ENCODE results near the gene CA4.

Gene CA4

DNA sequence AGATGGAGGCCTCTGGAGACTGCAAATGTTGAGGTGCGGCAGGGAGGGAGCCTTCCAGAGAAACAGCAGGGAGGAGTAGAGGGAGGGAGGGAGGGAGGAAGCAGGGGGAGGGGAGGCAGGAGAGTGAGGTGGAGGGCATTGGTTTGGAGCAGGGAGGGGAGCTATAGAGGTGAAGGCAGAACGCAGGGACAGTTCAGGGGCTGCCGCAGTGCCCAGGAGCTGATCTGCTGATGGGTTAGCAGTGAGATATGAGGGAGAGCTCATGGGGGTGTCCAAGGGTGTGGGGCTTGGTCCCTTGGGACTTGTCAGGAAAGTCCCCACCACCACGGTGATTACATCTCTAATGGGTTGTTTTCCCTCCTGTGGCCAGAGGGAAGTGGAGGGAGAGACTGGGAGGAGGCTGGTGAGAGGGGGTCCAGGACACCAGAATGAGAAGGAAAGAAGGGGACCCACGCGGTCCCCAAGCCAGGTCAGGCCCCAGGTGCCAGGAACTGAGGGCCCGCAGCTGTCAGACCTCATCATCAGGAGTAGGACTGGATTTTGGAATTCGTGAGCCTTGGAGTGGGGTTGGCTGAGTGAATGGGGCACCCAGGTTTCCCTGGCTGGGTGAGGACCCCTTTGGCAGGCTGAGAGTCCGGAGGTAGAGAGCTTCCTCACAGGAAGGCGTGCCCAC, 11.2 kb downstream of the CA4 start:
- H3K27ac ChIP-seq (ENCODE audit: extremely low read depth, low read depth, low read length) = no peak overlapping the region
- CTCF ChIA-PET = interaction anchor here (0.6 kb wide), 2 partner anchors 155 to 244 kb away, joined by 3 read pairs; no protein-coding TSS in a partner anchor
- no peak overlapping the region for H3K4me3 ChIP-seq (ENCODE audit: low read depth, low read length)
- no peaks in the 10 kb centered on the region for H3K36me3 ChIP-seq (ENCODE audit: control insufficient read depth in 2 of 2, insufficient read depth in 1 of 2, low read length in 2 of 2)
- H3K9me3 ChIP-seq (ENCODE audit: control insufficient read depth, insufficient read depth, low read depth, low read length) = no peaks in the 10 kb centered on the region
- H3K4me1 ChIP-seq (ENCODE audit: control insufficient read depth, insufficient read depth, low read length) = no peaks in the 10 kb centered on the region
- POLR2A ChIA-PET = no interaction called here
- TF ChIP-seq WT1 (tag by site-specific recombination; IDR thresholded peaks at IDR 0.05) = peak; percentile 84
- TF ChIP-seq GLIS2 (tag by site-specific recombination; IDR thresholded peaks at IDR 0.05) = peak; percentile 16; the same call in 1 of the 2 replicates
- no peak for TF ChIP-seq ZNF133 (tag by site-specific recombination; IDR thresholded peaks at IDR 0.05)
- peak; percentile 53; the same call in 1 of the 2 replicates for TF ChIP-seq GLIS1 (tag by site-specific recombination; IDR thresholded peaks at IDR 0.05)
- no peak for TF ChIP-seq MZF1 (tag by site-specific recombination; IDR thresholded peaks at IDR 0.05; ENCODE audit: borderline replicate concordance)
- TF ChIP-seq, protein P1, sequence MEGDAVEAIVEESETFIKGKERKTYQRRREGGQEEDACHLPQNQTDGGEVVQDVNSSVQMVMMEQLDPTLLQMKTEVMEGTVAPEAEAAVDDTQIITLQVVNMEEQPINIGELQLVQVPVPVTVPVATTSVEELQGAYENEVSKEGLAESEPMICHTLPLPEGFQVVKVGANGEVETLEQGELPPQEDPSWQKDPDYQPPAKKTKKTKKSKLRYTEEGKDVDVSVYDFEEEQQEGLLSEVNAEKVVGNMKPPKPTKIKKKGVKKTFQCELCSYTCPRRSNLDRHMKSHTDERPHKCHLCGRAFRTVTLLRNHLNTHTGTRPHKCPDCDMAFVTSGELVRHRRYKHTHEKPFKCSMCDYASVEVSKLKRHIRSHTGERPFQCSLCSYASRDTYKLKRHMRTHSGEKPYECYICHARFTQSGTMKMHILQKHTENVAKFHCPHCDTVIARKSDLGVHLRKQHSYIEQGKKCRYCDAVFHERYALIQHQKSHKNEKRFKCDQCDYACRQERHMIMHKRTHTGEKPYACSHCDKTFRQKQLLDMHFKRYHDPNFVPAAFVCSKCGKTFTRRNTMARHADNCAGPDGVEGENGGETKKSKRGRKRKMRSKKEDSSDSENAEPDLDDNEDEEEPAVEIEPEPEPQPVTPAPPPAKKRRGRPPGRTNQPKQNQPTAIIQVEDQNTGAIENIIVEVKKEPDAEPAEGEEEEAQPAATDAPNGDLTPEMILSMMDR (tag by site-specific recombination; IDR thresholded peaks at IDR 0.05) = no peak
- TF ChIP-seq ZNF138 (tag by site-specific recombination; IDR thresholded peaks at IDR 0.05; ENCODE audit: borderline replicate concordance) = no peak
- no peak for TF ChIP-seq ZNF292 (tag by site-specific recombination; IDR thresholded peaks at IDR 0.05; ENCODE audit: borderline replicate concordance, low read depth)
- no peak for TF ChIP-seq ZNF23 (tag by site-specific recombination; IDR thresholded peaks at IDR 0.05; ENCODE audit: borderline replicate concordance)
- TF ChIP-seq, protein P2, sequence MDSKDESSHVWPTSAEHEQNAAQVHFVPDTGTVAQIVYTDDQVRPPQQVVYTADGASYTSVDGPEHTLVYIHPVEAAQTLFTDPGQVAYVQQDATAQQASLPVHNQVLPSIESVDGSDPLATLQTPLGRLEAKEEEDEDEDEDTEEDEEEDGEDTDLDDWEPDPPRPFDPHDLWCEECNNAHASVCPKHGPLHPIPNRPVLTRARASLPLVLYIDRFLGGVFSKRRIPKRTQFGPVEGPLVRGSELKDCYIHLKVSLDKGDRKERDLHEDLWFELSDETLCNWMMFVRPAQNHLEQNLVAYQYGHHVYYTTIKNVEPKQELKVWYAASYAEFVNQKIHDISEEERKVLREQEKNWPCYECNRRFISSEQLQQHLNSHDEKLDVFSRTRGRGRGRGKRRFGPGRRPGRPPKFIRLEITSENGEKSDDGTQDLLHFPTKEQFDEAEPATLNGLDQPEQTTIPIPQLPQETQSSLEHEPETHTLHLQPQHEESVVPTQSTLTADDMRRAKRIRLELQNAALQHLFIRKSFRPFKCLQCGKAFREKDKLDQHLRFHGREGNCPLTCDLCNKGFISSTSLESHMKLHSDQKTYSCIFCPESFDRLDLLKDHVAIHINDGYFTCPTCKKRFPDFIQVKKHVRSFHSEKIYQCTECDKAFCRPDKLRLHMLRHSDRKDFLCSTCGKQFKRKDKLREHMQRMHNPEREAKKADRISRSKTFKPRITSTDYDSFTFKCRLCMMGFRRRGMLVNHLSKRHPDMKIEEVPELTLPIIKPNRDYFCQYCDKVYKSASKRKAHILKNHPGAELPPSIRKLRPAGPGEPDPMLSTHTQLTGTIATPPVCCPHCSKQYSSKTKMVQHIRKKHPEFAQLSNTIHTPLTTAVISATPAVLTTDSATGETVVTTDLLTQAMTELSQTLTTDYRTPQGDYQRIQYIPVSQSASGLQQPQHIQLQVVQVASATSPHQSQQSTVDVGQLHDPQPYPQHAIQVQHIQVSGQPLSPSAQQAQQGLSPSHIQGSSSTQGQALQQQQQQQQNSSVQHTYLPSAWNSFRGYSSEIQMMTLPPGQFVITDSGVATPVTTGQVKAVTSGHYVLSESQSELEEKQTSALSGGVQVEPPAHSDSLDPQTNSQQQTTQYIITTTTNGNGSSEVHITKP (tag by site-specific recombination; IDR thresholded peaks at IDR 0.05) = peak; percentile 37; the same call in 1 of the 2 replicates
- TF ChIP-seq, protein P3, sequence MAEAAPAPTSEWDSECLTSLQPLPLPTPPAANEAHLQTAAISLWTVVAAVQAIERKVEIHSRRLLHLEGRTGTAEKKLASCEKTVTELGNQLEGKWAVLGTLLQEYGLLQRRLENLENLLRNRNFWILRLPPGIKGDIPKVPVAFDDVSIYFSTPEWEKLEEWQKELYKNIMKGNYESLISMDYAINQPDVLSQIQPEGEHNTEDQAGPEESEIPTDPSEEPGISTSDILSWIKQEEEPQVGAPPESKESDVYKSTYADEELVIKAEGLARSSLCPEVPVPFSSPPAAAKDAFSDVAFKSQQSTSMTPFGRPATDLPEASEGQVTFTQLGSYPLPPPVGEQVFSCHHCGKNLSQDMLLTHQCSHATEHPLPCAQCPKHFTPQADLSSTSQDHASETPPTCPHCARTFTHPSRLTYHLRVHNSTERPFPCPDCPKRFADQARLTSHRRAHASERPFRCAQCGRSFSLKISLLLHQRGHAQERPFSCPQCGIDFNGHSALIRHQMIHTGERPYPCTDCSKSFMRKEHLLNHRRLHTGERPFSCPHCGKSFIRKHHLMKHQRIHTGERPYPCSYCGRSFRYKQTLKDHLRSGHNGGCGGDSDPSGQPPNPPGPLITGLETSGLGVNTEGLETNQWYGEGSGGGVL (tag by site-specific recombination; IDR thresholded peaks at IDR 0.05) = peak; percentile 84
- no peak for TF ChIP-seq ZNF37A (tag by site-specific recombination; IDR thresholded peaks at IDR 0.05)
- TF ChIP-seq ZNF843 (tag by site-specific recombination; IDR thresholded peaks at IDR 0.05) = no peak
- TF ChIP-seq ZNF624 (tag by site-specific recombination; IDR thresholded peaks at IDR 0.05) = no peak
- TF ChIP-seq ZNF701 (tag by site-specific recombination; IDR thresholded peaks at IDR 0.05) = no peak
- peak; percentile 80 for TF ChIP-seq ZNF600 (tag by site-specific recombination; IDR thresholded peaks at IDR 0.05)
- TF ChIP-seq, protein P4, sequence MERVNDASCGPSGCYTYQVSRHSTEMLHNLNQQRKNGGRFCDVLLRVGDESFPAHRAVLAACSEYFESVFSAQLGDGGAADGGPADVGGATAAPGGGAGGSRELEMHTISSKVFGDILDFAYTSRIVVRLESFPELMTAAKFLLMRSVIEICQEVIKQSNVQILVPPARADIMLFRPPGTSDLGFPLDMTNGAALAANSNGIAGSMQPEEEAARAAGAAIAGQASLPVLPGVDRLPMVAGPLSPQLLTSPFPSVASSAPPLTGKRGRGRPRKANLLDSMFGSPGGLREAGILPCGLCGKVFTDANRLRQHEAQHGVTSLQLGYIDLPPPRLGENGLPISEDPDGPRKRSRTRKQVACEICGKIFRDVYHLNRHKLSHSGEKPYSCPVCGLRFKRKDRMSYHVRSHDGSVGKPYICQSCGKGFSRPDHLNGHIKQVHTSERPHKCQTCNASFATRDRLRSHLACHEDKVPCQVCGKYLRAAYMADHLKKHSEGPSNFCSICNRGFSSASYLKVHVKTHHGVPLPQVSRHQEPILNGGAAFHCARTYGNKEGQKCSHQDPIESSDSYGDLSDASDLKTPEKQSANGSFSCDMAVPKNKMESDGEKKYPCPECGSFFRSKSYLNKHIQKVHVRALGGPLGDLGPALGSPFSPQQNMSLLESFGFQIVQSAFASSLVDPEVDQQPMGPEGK (tag by site-specific recombination; IDR thresholded peaks at IDR 0.05) = peak; percentile 69
- TF ChIP-seq GFI1B (tag by site-specific recombination; IDR thresholded peaks at IDR 0.05) = no peak
- TF ChIP-seq, protein P5, sequence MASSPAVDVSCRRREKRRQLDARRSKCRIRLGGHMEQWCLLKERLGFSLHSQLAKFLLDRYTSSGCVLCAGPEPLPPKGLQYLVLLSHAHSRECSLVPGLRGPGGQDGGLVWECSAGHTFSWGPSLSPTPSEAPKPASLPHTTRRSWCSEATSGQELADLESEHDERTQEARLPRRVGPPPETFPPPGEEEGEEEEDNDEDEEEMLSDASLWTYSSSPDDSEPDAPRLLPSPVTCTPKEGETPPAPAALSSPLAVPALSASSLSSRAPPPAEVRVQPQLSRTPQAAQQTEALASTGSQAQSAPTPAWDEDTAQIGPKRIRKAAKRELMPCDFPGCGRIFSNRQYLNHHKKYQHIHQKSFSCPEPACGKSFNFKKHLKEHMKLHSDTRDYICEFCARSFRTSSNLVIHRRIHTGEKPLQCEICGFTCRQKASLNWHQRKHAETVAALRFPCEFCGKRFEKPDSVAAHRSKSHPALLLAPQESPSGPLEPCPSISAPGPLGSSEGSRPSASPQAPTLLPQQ (tag by site-specific recombination; IDR thresholded peaks at IDR 0.05) = no peak
- TF ChIP-seq, protein P6, sequence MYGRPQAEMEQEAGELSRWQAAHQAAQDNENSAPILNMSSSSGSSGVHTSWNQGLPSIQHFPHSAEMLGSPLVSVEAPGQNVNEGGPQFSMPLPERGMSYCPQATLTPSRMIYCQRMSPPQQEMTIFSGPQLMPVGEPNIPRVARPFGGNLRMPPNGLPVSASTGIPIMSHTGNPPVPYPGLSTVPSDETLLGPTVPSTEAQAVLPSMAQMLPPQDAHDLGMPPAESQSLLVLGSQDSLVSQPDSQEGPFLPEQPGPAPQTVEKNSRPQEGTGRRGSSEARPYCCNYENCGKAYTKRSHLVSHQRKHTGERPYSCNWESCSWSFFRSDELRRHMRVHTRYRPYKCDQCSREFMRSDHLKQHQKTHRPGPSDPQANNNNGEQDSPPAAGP (tag by site-specific recombination; IDR thresholded peaks at IDR 0.05) = peak; percentile 96
- peak; percentile 75 for TF ChIP-seq KLF1 (tag by site-specific recombination; IDR thresholded peaks at IDR 0.05)
- TF ChIP-seq ZNF239 (tag by site-specific recombination; IDR thresholded peaks at IDR 0.05) = no peak
- no peak for TF ChIP-seq KLF8 (tag by site-specific recombination; IDR thresholded peaks at IDR 0.05)
- no peak for TF ChIP-seq ZNF155 (tag by site-specific recombination; IDR thresholded peaks at IDR 0.05)
- no peak for TF ChIP-seq ZNF121 (tag by site-specific recombination; IDR thresholded peaks at IDR 0.05)
- TF ChIP-seq ZNF341 (tag by site-specific recombination; IDR thresholded peaks at IDR 0.05; ENCODE audit: low read depth) = peak; percentile 70
- TF ChIP-seq ZNF350 (tag by site-specific recombination; IDR thresholded peaks at IDR 0.05) = no peak

Measured in HEK293 (cell line).